Mesothelial cell of epicardium (in vitro differentiated cells): ENCODE data around the gene NR5A1. TPM values are rescaled to one million over a fixed set of nuclear protein-coding genes. Genes with fewer than 3 reads are reported as not detected.

ENCODE experiments used
- DNase-seq, 2 experiments: peaks; one replicate each; pipeline ENCODE4 v3.0.0; 2021; ENCODE audit warnings: low spot score in 2 of 2; ENCODE audit not compliant: unreplicated experiment in 2 of 2
- H3K27ac Mint-ChIP-seq: 2 replicates; pipeline ENCODE4 v1.8.0; 2021; ENCODE audit warnings: mixed read lengths
- H3K27me3 Mint-ChIP-seq: 2 replicates; pipeline ENCODE4 v1.8.0; 2021; ENCODE audit warnings: low read depth, mixed read lengths
- H3K36me3 Mint-ChIP-seq: 2 replicates; pipeline ENCODE4 v1.8.0; 2021; ENCODE audit warnings: mixed read lengths
- H3K4me1 Mint-ChIP-seq: 2 replicates; pipeline ENCODE4 v1.8.0; 2021; ENCODE audit warnings: mixed read lengths
- H3K4me3 Mint-ChIP-seq: 2 replicates; pipeline ENCODE4 v1.8.0; 2021; ENCODE audit warnings: mild to moderate bottlenecking, moderate library complexity, mixed read lengths
- H3K9me3 Mint-ChIP-seq: 2 replicates; pipeline ENCODE4 v1.8.0; 2021; ENCODE audit warnings: mixed read lengths
- CTCF ChIP-seq: fragments of 200-600 bp; sonication (generic); IDR thresholded peaks from one replicate; pipeline ENCODE4 v1.5.0; 2021; ENCODE audit warnings: antibody characterized with exemption; ENCODE audit not compliant: unreplicated experiment
- total RNA-seq: library from RNA; stranded (reverse); gene quantifications from 3 replicates; pipeline ENCODE4 v1.2.1, GENCODE V29; 2021

Gene NR5A1
- total RNA-seq, 1 donor from 2014 or later: 0.25 TPM

GRCh38 chr9:124505006-124505900 lies 1.9 kb downstream of the NR5A1 start:
- Mint-ChIP-seq H3K36me3 (no peaks in the 10 kb centered on the region), H3K27ac (no peak overlapping the region), H3K9me3 (no peaks in the 10 kb centered on the region), H3K4me1 (peaks cover 7% of the 10 kb centered on the region), H3K27me3 (peaks cover 59% of the 10 kb centered on the region), H3K4me3 (peak overlapping the region; percentile 49)
- TF ChIP-seq CTCF: no peak
- no peak for DNase-seq

GRCh38 chr9:124504530-124505005 lies 2.6 kb downstream of the NR5A1 start:
- H3K27me3 Mint-ChIP-seq: peaks cover 63% of the 10 kb centered on the region
- no peak overlapping the region for H3K4me3 Mint-ChIP-seq

GRCh38 chr9:124503713-124504529 lies 3.3 kb downstream of the NR5A1 start:
- Mint-ChIP-seq H3K9me3 (no peaks in the 10 kb centered on the region), H3K4me1 (peaks cover 7% of the 10 kb centered on the region), H3K27me3 (peaks cover 68% of the 10 kb centered on the region), H3K36me3 (no peaks in the 10 kb centered on the region), H3K4me3 (peak overlapping the region; percentile 68), H3K27ac (no peak overlapping the region)
- DNase-seq: no peak
- no peak for TF ChIP-seq CTCF

More at GRCh38 chr9:124504530-124505005, 2.6 kb downstream of the NR5A1 start:
- TF ChIP-seq CTCF: no peak
- no peak overlapping the region for H3K27ac Mint-ChIP-seq
- peaks cover 7% of the 10 kb centered on the region for H3K4me1 Mint-ChIP-seq
- DNase-seq: no peak
- H3K36me3 Mint-ChIP-seq: no peaks in the 10 kb centered on the region
- no peaks in the 10 kb centered on the region for H3K9me3 Mint-ChIP-seq

- no peak overlapping the region for H3K27ac Mint-ChIP-seq
- DNase-seq: no peak
- no peaks in the 10 kb centered on the region for H3K36me3 Mint-ChIP-seq
- H3K4me1 Mint-ChIP-seq: peaks cover 7% of the 10 kb centered on the region
- no peak for TF ChIP-seq CTCF
- H3K4me3 Mint-ChIP-seq: peak overlapping the region; percentile 46
- peaks cover 71% of the 10 kb centered on the region for H3K27me3 Mint-ChIP-seq
- H3K9me3 Mint-ChIP-seq: no peaks in the 10 kb centered on the region
Measured at GRCh38 chr9:124502711-124503702, 4.2 kb downstream of the NR5A1 start.
